ENCODE data around the gene HIVEP3. TPM values are rescaled to one million over a fixed set of nuclear protein-coding genes. Genes with fewer than 3 reads are reported as not detected.

Gene HIVEP3
- total RNA-seq, 2 donors from 2014 or later: 2.3 to 12.8 TPM

DNA sequence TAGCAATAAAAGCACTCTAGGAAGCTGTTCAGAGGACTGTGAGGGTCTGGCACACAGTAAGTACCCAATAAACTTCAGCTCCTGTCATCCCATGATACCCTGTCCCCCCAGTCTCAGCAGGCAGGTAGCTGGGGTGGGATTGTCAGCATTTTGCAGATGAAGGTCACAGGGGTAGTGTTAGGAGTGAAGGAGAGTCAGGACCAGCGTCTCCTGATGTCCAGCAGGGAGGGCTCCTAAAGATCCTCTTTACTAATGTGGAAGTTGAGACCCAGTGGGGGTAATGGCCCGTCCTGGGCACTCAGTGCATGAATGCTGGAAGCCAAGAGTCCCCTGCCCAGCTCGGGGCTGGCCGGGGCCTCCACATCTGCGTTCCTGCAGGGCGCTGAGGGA is 402.9 kb downstream of the HIVEP3 start:
- H3K36me3 ChIP-seq: no peaks in the 10 kb centered on the region
- TF ChIP-seq, protein P1, sequence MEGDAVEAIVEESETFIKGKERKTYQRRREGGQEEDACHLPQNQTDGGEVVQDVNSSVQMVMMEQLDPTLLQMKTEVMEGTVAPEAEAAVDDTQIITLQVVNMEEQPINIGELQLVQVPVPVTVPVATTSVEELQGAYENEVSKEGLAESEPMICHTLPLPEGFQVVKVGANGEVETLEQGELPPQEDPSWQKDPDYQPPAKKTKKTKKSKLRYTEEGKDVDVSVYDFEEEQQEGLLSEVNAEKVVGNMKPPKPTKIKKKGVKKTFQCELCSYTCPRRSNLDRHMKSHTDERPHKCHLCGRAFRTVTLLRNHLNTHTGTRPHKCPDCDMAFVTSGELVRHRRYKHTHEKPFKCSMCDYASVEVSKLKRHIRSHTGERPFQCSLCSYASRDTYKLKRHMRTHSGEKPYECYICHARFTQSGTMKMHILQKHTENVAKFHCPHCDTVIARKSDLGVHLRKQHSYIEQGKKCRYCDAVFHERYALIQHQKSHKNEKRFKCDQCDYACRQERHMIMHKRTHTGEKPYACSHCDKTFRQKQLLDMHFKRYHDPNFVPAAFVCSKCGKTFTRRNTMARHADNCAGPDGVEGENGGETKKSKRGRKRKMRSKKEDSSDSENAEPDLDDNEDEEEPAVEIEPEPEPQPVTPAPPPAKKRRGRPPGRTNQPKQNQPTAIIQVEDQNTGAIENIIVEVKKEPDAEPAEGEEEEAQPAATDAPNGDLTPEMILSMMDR (IDR thresholded peaks at IDR 0.05): no peak
- ATAC-seq (ENCODE audit: insufficient number of reproducible peaks, low FRiP score, low read depth) (no peak), DNase-seq (ENCODE audit: low spot score) (no peak)
- H3K27me3 ChIP-seq (replicated peaks; ENCODE audit: insufficient read depth): no peaks in the 10 kb centered on the region
- no peaks in the 10 kb centered on the region for H3K9me3 ChIP-seq
- H3K4me1 ChIP-seq (ENCODE audit: control insufficient read depth in 1 of 2, low read depth in 2 of 2): peaks cover 12 to 19% of the 10 kb centered on the region in 2 donors
- peak overlapping the region; percentile 83 for H3K4me3 ChIP-seq
- no peak overlapping the region for H3K27ac ChIP-seq

DNA sequence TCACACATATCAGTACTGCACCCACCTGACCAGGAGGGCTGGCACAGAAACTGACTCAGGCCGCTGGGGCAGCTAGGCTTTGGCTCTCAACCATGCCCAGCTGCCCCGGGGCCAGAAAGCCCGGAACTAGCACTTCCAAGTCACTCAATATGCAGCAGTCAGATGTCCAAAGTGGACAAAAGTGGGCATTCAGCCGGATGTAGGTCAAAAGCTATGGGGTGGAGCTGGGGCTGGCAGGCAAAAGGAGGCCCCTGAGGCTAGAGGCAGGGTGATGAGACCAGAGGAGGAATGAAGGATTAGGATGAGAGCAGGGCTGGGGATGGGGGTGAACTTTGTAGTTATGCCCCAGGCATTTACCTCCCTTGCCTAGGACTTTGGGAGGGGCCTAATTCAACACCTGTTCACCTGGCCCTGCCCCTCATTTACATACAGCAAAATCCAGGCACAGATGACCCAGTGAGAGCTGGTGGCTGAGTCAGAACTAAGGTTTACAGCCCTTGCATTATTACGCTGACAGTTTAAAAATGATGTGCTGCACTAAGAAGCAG is 403.5 kb downstream of the HIVEP3 start:
- no peak overlapping the region for H3K27ac ChIP-seq
- no peak for ATAC-seq (ENCODE audit: insufficient number of reproducible peaks, low FRiP score, low read depth)

GRCh38 chr1:41514381-41514780 is 404.3 kb downstream of the HIVEP3 start:
- H3K4me3 ChIP-seq: no peak overlapping the region
- DNase-seq (ENCODE audit: low spot score) (no peak), ATAC-seq (ENCODE audit: insufficient number of reproducible peaks, low FRiP score, low read depth) (no peak)

More for the DNA sequence above, 403.5 kb downstream of the HIVEP3 start:
- Histone ChIP-seq H3K9me3 (no peaks in the 10 kb centered on the region), H3K36me3 (no peaks in the 10 kb centered on the region), H3K27me3 (replicated peaks; ENCODE audit: insufficient read depth) (no peaks in the 10 kb centered on the region), H3K4me3 (no peak overlapping the region), H3K4me1 (ENCODE audit: control insufficient read depth in 1 of 2, low read depth in 2 of 2) (peaks cover 12 to 19% of the 10 kb centered on the region in 2 donors)
- TF ChIP-seq, protein P1 (IDR thresholded peaks at IDR 0.05): no peak
- DNase-seq (ENCODE audit: low spot score): no peak

GRCh38 chr1:41513383-41513735 is 405.4 kb downstream of the HIVEP3 start:
- no peaks in the 10 kb centered on the region for H3K27me3 ChIP-seq (replicated peaks; ENCODE audit: insufficient read depth)
- TF ChIP-seq, protein P1 (IDR thresholded peaks at IDR 0.05): no peak
- no peak for DNase-seq (ENCODE audit: low spot score)
- no peaks in the 10 kb centered on the region for H3K36me3 ChIP-seq
- no peak for ATAC-seq (ENCODE audit: insufficient number of reproducible peaks, low FRiP score, low read depth)
- no peak overlapping the region for H3K4me3 ChIP-seq
- H3K27ac ChIP-seq: no peak overlapping the region
- H3K4me1 ChIP-seq (ENCODE audit: control insufficient read depth in 1 of 2, low read depth in 2 of 2): peaks cover 12 to 19% of the 10 kb centered on the region in 2 donors
- H3K9me3 ChIP-seq: no peaks in the 10 kb centered on the region

More at GRCh38 chr1:41514381-41514780, 404.3 kb downstream of the HIVEP3 start:
- H3K9me3 ChIP-seq: no peaks in the 10 kb centered on the region
- no peak overlapping the region for H3K27ac ChIP-seq
- TF ChIP-seq, protein P1 (IDR thresholded peaks at IDR 0.05): no peak
- no peaks in the 10 kb centered on the region for H3K36me3 ChIP-seq
- peaks cover 12 to 19% of the 10 kb centered on the region in 2 donors for H3K4me1 ChIP-seq (ENCODE audit: control insufficient read depth in 1 of 2, low read depth in 2 of 2)
- no peaks in the 10 kb centered on the region for H3K27me3 ChIP-seq (replicated peaks; ENCODE audit: insufficient read depth)

DNA sequence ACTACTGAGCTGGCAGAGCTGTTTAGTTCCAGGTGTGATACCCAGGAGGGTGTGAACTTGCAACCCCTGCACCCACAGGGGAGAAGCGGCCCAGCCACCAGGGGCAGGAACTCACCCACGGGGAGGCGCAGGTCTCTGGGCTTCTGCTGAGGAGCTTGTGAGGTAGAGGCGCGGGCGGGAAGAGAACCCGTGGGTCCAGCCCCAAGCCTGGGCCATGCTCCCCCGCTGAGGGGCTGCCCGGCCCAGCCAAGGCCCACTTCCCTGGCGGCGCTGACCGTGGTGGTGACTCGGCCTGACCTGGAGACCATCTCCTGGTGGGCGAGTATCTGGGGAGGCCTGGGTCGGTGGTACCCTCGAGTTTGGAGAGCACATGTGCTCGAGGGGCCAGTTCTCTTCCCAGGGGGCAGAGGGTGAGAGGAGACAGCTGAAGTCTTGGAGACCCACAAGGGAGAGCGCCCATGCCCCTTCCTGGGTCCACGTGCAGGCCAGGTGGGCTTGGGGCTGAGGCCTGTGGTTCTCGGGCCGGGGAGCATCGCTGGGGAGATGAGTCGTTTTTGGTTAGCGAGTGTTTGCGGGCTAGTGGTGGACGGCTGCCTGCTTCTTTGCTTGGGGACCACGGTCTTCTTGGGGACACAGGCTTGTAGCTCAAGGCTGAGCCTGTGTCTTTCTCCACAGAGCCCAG is 405.9 kb downstream of the HIVEP3 start:
- no peak overlapping the region for H3K4me3 ChIP-seq
- TF ChIP-seq, protein P1 (IDR thresholded peaks at IDR 0.05): no peak

More for the DNA sequence above, 405.9 kb downstream of the HIVEP3 start:
- no peak for DNase-seq (ENCODE audit: low spot score)
- H3K36me3 ChIP-seq: no peaks in the 10 kb centered on the region
- no peaks in the 10 kb centered on the region for H3K27me3 ChIP-seq (replicated peaks; ENCODE audit: insufficient read depth)
- ATAC-seq (ENCODE audit: insufficient number of reproducible peaks, low FRiP score, low read depth): no peak
- no peaks in the 10 kb centered on the region for H3K9me3 ChIP-seq
- H3K27ac ChIP-seq: no peak overlapping the region
- H3K4me1 ChIP-seq (ENCODE audit: control insufficient read depth in 1 of 2, low read depth in 2 of 2): peaks cover 12 to 19% of the 10 kb centered on the region in 2 donors
